OCI-LY1 (cell line): ENCODE results near the gene PITPNM3.

Experiments
- H2AFZ ChIP-seq: fragments of 200-600 bp; sonication (generic), shearing (Covaris generic); 2 replicates; pipeline ENCODE4 v1.6.0; 2014; ENCODE audit warnings: antibody characterized with exemption, mild to moderate bottlenecking, low read length
- H3F3A ChIP-seq: fragments of 200-600 bp; sonication (generic), shearing (Covaris generic); 2 replicates; pipeline ENCODE4 v1.6.0; 2014; ENCODE audit warnings: mild to moderate bottlenecking, antibody characterized with exemption, low read length, moderate library complexity; ENCODE audit not compliant: insufficient read depth
- H3K27ac ChIP-seq: fragments of 200-600 bp; sonication (generic); 2 replicates; pipeline ENCODE4 v1.5.1; 2014; ENCODE audit warnings: low read length, mixed run types, mild to moderate bottlenecking, low read depth; ENCODE audit not compliant: poor library complexity, severe bottlenecking
- H3K27me3 ChIP-seq: fragments of 200-600 bp; sonication (generic); 2 replicates; pipeline ENCODE4 v1.6.0; 2014; ENCODE audit warnings: antibody characterized with exemption, mild to moderate bottlenecking, low read length, moderate library complexity; ENCODE audit not compliant: insufficient read depth
- H3K36me3 ChIP-seq: fragments of 200-600 bp; sonication (generic); 2 replicates; pipeline ENCODE4 v1.6.1; 2014; ENCODE audit warnings: mild to moderate bottlenecking, antibody characterized with exemption, low read length, moderate library complexity, mixed read lengths; ENCODE audit not compliant: insufficient read depth
- H3K4me1 ChIP-seq: fragments of 200-600 bp; sonication (generic); 2 replicates; pipeline ENCODE4 v1.5.1; 2014; ENCODE audit warnings: mild to moderate bottlenecking, low read length, moderate library complexity; ENCODE audit not compliant: insufficient read depth, severe bottlenecking
- H3K4me2 ChIP-seq: fragments of 200-600 bp; sonication (generic), shearing (Covaris generic); 2 replicates; pipeline ENCODE4 v1.6.1; 2014; ENCODE audit warnings: low read length
- H3K4me3 ChIP-seq: fragments of 200-600 bp; sonication (generic); 2 replicates; pipeline ENCODE4 v1.5.1; 2014; ENCODE audit warnings: low read length, low read depth, mild to moderate bottlenecking, mixed read lengths; ENCODE audit not compliant: poor library complexity, severe bottlenecking
- H3K79me2 ChIP-seq: fragments of 200-600 bp; shearing (Covaris generic); 2 replicates; pipeline ENCODE4 v1.6.1; 2016; ENCODE audit warnings: mixed run types, low read length, mixed read lengths; ENCODE audit not compliant: insufficient read depth
- H3K9ac ChIP-seq: fragments of 200-600 bp; sonication (generic), shearing (Covaris generic); 2 replicates; pipeline ENCODE4 v1.6.1; 2014; ENCODE audit warnings: mild to moderate bottlenecking, low read length, mixed read lengths
- H3K9me2 ChIP-seq: fragments of 200-600 bp; sonication (generic), shearing (Covaris generic); 2 replicates; pipeline ENCODE4 v1.6.1; 2014; ENCODE audit warnings: low read depth, mild to moderate bottlenecking, low read length, mixed read lengths
- H3K9me3 ChIP-seq: fragments of 200-600 bp; shearing (Covaris generic); 2 replicates; pipeline ENCODE4 v1.6.1; 2014; ENCODE audit warnings: low read length, mixed read lengths
- H4K20me1 ChIP-seq: fragments of 200-600 bp; sonication (generic), shearing (Covaris generic); 2 replicates; pipeline ENCODE4 v1.6.0; 2016; ENCODE audit warnings: mild to moderate bottlenecking, low read length; ENCODE audit not compliant: insufficient read depth
- EZH2 ChIP-seq: fragments of 200-600 bp; sonication (generic), shearing (Covaris generic); IDR thresholded peaks from 2 replicates; pipeline ENCODE4 v1.8.0; 2017; ENCODE audit warnings: borderline replicate concordance, mixed run types, mild to moderate bottlenecking, antibody characterized with exemption, low read length, moderate library complexity, mixed read lengths
- TF ChIP-seq, protein P1 (sequence below): fragments of 200-600 bp; sonication (generic), shearing (Covaris generic); IDR thresholded peaks from 2 replicates; pipeline ENCODE4 v1.5.1; 2017; ENCODE audit warnings: mild to moderate bottlenecking, antibody characterized with exemption, low read length, moderate library complexity, mixed read lengths

Gene PITPNM3

DNA sequence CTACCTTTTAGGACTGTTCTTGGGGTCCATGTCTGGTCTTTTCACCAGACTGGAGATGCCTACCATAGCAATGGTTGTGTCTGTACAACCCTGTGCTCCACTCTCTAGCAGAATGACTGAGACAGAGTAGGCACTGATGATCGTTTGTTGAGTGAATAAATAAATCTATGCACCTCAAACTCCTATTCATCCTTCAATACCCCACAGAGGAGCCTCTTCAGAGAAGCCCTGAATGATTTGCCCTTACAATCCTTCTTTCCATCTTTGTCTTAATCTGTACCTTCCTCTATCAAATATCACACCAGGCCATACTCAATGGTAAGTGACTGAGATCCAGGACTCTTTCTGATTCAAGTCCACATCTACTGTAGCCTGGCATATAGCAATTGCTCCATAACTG, 88.8 kb downstream of the PITPNM3 start:
- no peaks in the 10 kb centered on the region for H3K36me3 ChIP-seq
- H3K4me2 ChIP-seq: no peak overlapping the region
- TF ChIP-seq EZH2: no peak
- TF ChIP-seq, protein P1, sequence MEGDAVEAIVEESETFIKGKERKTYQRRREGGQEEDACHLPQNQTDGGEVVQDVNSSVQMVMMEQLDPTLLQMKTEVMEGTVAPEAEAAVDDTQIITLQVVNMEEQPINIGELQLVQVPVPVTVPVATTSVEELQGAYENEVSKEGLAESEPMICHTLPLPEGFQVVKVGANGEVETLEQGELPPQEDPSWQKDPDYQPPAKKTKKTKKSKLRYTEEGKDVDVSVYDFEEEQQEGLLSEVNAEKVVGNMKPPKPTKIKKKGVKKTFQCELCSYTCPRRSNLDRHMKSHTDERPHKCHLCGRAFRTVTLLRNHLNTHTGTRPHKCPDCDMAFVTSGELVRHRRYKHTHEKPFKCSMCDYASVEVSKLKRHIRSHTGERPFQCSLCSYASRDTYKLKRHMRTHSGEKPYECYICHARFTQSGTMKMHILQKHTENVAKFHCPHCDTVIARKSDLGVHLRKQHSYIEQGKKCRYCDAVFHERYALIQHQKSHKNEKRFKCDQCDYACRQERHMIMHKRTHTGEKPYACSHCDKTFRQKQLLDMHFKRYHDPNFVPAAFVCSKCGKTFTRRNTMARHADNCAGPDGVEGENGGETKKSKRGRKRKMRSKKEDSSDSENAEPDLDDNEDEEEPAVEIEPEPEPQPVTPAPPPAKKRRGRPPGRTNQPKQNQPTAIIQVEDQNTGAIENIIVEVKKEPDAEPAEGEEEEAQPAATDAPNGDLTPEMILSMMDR: no peak
- H3K79me2 ChIP-seq: no peaks in the 10 kb centered on the region
- no peak overlapping the region for H3K27ac ChIP-seq
- H2AFZ ChIP-seq: no peak overlapping the region
- H3K27me3 ChIP-seq: no peaks in the 10 kb centered on the region
- no peak overlapping the region for H3K4me3 ChIP-seq
- H3K9ac ChIP-seq: no peak overlapping the region
- no peaks in the 10 kb centered on the region for H3F3A ChIP-seq
- no peaks in the 10 kb centered on the region for H3K9me3 ChIP-seq
- H3K9me2 ChIP-seq: no peaks in the 10 kb centered on the region
- no peaks in the 10 kb centered on the region for H4K20me1 ChIP-seq
- H3K4me1 ChIP-seq: no peaks in the 10 kb centered on the region

GRCh38 chr17:6465206-6466003, 91.0 kb downstream of the PITPNM3 start:
- Histone ChIP-seq H3K9ac (no peak overlapping the region), H3K4me3 (no peak overlapping the region), H3K79me2 (no peaks in the 10 kb centered on the region), H3K4me2 (no peak overlapping the region), H3K27me3 (no peaks in the 10 kb centered on the region; the same call in 1 of the 2 replicates), H3F3A (no peaks in the 10 kb centered on the region), H3K9me2 (no peaks in the 10 kb centered on the region), H2AFZ (no peak overlapping the region), H3K27ac (no peak overlapping the region), H3K4me1 (no peaks in the 10 kb centered on the region), H3K9me3 (no peaks in the 10 kb centered on the region), H4K20me1 (no peaks in the 10 kb centered on the region), H3K36me3 (no peaks in the 10 kb centered on the region)
- TF ChIP-seq, protein P1: no peak
- no peak for TF ChIP-seq EZH2

GRCh38 chr17:6464446-6465041, 91.8 kb downstream of the PITPNM3 start:
- no peaks in the 10 kb centered on the region; the same call in 1 of the 2 replicates for H3K27me3 ChIP-seq
- H4K20me1 ChIP-seq: no peaks in the 10 kb centered on the region
- no peaks in the 10 kb centered on the region for H3K79me2 ChIP-seq
- no peak overlapping the region for H3K4me2 ChIP-seq
- H3K4me1 ChIP-seq: no peaks in the 10 kb centered on the region
- H3K9me3 ChIP-seq: no peaks in the 10 kb centered on the region
- H2AFZ ChIP-seq: no peak overlapping the region
- no peak overlapping the region for H3K4me3 ChIP-seq
- H3K9me2 ChIP-seq: no peaks in the 10 kb centered on the region
- no peak overlapping the region for H3K27ac ChIP-seq
- no peak overlapping the region for H3K9ac ChIP-seq
- no peaks in the 10 kb centered on the region for H3K36me3 ChIP-seq
- no peaks in the 10 kb centered on the region for H3F3A ChIP-seq
- no peak for TF ChIP-seq EZH2
- TF ChIP-seq, protein P1: no peak
